ENCODE data around the gene CPED1. TPM values are rescaled to one million over a fixed set of nuclear protein-coding genes. Genes with fewer than 3 reads are reported as not detected.

Gene CPED1
- not detected in 5 replicates for total RNA-seq (2022; extraction: Qiagen RNA extraction; ENCODE audit: low read depth)

DNA sequence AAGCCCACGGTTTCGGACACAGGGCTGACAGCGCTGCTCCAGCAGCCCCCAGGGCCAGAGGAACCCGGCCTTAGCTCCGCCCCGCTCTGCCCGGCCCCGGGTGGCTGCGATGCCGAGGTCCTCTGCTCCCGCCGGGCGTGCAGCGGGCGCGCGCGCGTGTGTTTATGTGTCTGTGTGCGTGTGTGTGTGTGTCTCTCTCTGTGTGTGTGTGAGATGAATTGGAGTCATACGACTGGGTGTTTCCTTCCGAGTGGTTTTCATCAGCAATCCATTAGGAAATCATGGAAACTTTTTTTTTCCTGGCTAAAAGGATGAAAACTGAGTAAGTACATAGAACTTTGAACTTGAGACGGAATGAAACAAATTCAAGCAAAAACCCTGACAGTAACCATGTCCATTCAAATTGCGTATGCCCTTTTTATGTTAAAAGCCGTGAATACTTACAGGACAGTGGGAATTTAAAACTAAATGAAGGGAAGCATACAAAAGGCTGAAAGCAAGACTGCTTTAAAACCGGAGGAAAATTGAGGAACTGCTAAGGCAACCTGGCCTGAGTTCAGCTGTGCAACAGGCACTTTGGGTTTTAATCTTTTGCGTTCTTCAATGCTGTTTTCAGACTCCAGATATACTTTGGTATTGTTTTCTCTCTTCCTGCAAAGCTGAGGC lies at the start of gene CPED1:
CPED1 (plus strand) TSS at position 121 of the 666 bp plus-strand sequence. CDS start 911 bp downstream, outside the sequence.

DNA sequence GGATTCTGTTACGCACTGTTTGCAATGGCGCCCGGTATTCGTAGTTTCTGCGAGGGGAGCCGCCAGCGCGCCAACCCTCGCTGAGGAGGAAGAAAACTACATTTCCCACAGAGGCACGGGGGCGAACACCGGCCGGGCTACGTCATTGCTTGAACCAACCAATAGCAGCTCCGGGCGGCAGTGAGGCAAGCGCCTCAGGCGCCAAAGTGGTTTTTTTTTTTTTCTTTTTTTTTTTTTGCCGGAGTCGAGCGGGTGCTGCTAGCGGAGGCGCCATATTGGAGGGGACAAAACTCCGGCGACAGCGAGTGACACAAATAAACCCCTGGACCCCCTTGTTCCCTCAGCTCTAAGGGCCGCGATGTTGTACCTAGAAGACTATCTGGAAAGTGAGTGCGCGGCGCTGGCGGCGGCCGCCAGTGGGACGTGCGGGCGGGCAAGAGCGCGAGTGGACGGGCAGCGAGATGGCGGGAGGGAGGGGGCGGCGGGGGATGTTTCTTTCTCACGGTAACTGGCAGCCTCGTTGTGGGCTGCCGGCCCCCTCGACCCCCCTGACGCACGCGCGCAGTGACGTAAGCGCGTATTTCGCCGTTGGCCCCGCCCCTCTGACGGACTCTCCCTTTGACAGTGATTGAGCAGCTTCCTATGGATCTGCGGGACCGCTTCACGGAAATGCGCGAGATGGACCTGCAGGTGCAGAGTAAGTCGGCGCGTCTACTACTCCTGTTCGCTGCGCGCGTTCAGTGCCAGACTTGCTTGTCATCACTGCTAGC lies 37.8 kb upstream of the CPED1 start, which contains the start of gene ING3:
ING3 (plus strand) TSS at position 239 of the 770 bp plus-strand sequence; CDS start at position 359, 120 bp downstream.

DNA sequence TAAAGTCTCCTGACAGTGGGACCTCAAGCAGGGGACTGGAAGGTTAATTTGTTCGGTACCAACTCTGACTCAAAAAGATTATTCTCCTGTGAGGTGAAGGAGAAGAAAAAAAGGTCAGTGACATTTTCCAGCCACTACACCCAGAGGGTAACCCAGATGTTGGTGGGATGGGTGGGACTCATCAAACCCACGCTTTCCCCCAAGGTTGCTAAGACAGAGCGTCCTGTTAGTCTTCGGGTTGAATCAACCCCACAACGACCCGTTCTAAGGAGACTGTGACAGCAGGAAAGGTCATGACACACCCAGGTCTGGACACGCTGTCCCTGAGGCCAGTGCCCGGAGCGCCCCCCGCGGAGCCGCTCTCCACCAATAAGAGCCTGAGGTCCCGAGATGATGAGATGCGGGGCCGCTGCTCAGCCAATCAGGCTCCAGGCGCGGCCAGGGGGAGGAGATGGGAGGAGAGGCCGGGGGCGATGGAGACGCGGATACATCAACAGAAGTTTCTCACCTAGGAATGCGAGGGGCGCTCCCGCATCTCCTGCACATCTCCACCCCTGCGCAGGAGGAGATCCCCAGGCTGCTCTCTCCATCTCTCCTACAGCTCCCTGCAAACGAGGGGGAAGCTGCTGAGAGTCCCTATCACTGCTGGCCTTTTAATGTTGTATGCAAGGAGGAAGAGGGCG lies 340.1 kb downstream of the CPED1 start, which contains the start of gene WNT16:
WNT16 (plus strand) TSS at position 493 of the 683 bp plus-strand sequence. CDS start 293 bp downstream, outside the sequence.

Other genes with a start within 250 kb of the CPED1 start
- 0.52 to 1.1 TPM (median 0.91 TPM) in 5 replicates for gene TSPAN12, start 130.6 kb upstream of the CPED1 start, total RNA-seq (2022; extraction: Qiagen RNA extraction; ENCODE audit: low read depth)
- gene ING3, start 37.9 kb upstream of the CPED1 start, total RNA-seq (2022; extraction: Qiagen RNA extraction; ENCODE audit: low read depth) = 4.5 to 7.1 TPM (median 5.4 TPM) in 5 replicates